Thymus (tissue), 11 donors: ENCODE data around the gene LMO7. TPM values are rescaled to one million over a fixed set of nuclear protein-coding genes. Genes with fewer than 3 reads are reported as not detected.

Experiments used
- DNase-seq, 9 donors: peaks; one replicate each; pipeline ENCODE4 v3.0.0-alpha.2; 2013; ENCODE audit warnings: low spot score in 9 of 9, low read depth in 6 of 9, missing footprints in 1 of 9
- H3K27ac ChIP-seq, 2 donors: one replicate each; pipeline ENCODE4 v1.5.1; 2013; ENCODE audit warnings: control low read depth in 1 of 2, low read depth in 1 of 2, low read length in 1 of 2, mild to moderate bottlenecking in 1 of 2, moderate library complexity in 1 of 2
- H3K27me3 ChIP-seq, 2 donors: one replicate each; pipeline ENCODE4 v1.5.1; 2013; ENCODE audit warnings: low read length in 1 of 2; ENCODE audit not compliant: control insufficient read depth in 2 of 2, insufficient read depth in 1 of 2
- H3K36me3 ChIP-seq, 2 donors: one replicate each; pipeline ENCODE4 v1.5.1; 2013; ENCODE audit warnings: low read length in 1 of 2, mild to moderate bottlenecking in 1 of 2, moderate library complexity in 1 of 2; ENCODE audit not compliant: control insufficient read depth in 2 of 2, insufficient read depth in 2 of 2
- H3K4me1 ChIP-seq, 2 donors: one replicate each; pipeline ENCODE4 v1.5.1; 2013; ENCODE audit warnings: low read length in 2 of 2; ENCODE audit not compliant: control insufficient read depth in 2 of 2, insufficient read depth in 2 of 2
- H3K4me3 ChIP-seq, 2 donors: one replicate each; pipeline ENCODE4 v1.5.1; 2013; ENCODE audit warnings: low read length in 2 of 2, control low read depth in 1 of 2, mild to moderate bottlenecking in 1 of 2
- H3K9me3 ChIP-seq, 2 donors: one replicate each; pipeline ENCODE4 v1.5.1; 2013; ENCODE audit warnings: low read length in 1 of 2, mild to moderate bottlenecking in 1 of 2; ENCODE audit not compliant: control insufficient read depth in 2 of 2, insufficient read depth in 1 of 2
- WGBS: extraction: QIAGEN DNeasy Blood & Tissue Kit; methylation state at CpG from one replicate; pipeline ENCODE4 v1.1.7; 2013; 5-methylcytosine and 5-hydroxymethylcytosine counted together
- polyA plus RNA-seq: library from polyadenylated mRNA; stranded (reverse); fragments of 200-250 nt; gene quantifications from one replicate; pipeline ENCODE4 v1.2.3, GENCODE V29; 2013
- total RNA-seq: library from RNA; stranded (reverse); fragments of 120-200 nt; gene quantifications from one replicate; pipeline ENCODE4 v1.2.4, GENCODE V29; 2013
- donor health status: healthy.

LMO7 gene
- total and polyA plus RNA-seq, 2 donors, result 50.8 to 59.7 TPM

- WGBS, result 90% methylated on average over 1 of the region's 1 CpG
- H3K27me3 ChIP-seq, result no peaks in the 10 kb centered on the region
- peaks cover 2 to 4% of the 10 kb centered on the region in 2 donors for H3K36me3 ChIP-seq
- H3K4me1 ChIP-seq, result peaks cover 40 to 50% of the 10 kb centered on the region in 2 donors
- H3K4me3 ChIP-seq, result no peak overlapping the region
- DNase-seq, result no peak
- H3K27ac ChIP-seq, result peak overlapping the region; percentile 80 to 94
- H3K9me3 ChIP-seq, result peaks cover 0 to 3% of the 10 kb centered on the region in 2 donors
Observed at GRCh38 chr13:75811841-75812240, 175.7 kb downstream of the LMO7 start.

GRCh38 chr13:75812751-75813181 is 176.6 kb downstream of the LMO7 start:
- H3K9me3 ChIP-seq, result peaks cover 0 to 3% of the 10 kb centered on the region in 2 donors
- DNase-seq, result peak in 1 of 9 donors; percentile 28
- H3K4me3 ChIP-seq, result no peak overlapping the region
- 82% methylated on average over 6 of the region's 6 CpGs for WGBS
- H3K36me3 ChIP-seq, result peaks cover 0 to 4% of the 10 kb centered on the region in 2 donors
- peaks cover 40 to 50% of the 10 kb centered on the region in 2 donors for H3K4me1 ChIP-seq
- H3K27me3 ChIP-seq, result no peaks in the 10 kb centered on the region
- peak overlapping the region; percentile 80 to 94 for H3K27ac ChIP-seq

- peak in 6 of 9 donors; percentile 32 to 81 (median 58) for DNase-seq
- Histone ChIP-seq H3K27ac (peak overlapping the region; percentile 80 to 94), H3K36me3 (peaks cover 3% of the 10 kb centered on the region in 2 donors), H3K9me3 (no peaks in the 10 kb centered on the region), H3K27me3 (no peaks in the 10 kb centered on the region), H3K4me1 (peaks cover 40 to 50% of the 10 kb centered on the region in 2 donors), H3K4me3 (peak overlapping the region in 1 of 2 donors; percentile 6)
- WGBS, result 38% methylated on average over 3 of the region's 3 CpGs
Observed at GRCh38 chr13:75813323-75813722, 177.2 kb downstream of the LMO7 start.

GRCh38 chr13:75818179-75818967 is 182.2 kb downstream of the LMO7 start:
- Histone ChIP-seq H3K4me3 (no peak overlapping the region), H3K27me3 (no peaks in the 10 kb centered on the region), H3K4me1 (peaks cover 13 to 24% of the 10 kb centered on the region in 2 donors), H3K36me3 (peaks cover 3 to 11% of the 10 kb centered on the region in 2 donors), H3K27ac (no peak overlapping the region), H3K9me3 (no peaks in the 10 kb centered on the region)
- WGBS, result 97% methylated on average over 9 of the region's 9 CpGs
- no peak for DNase-seq

GRCh38 chr13:75818968-75819225 is 182.8 kb downstream of the LMO7 start:
- H3K36me3 ChIP-seq, result peaks cover 7 to 17% of the 10 kb centered on the region in 2 donors
- H3K9me3 ChIP-seq, result no peaks in the 10 kb centered on the region
- DNase-seq, result no peak
- no peak overlapping the region for H3K4me3 ChIP-seq
- H3K27ac ChIP-seq, result no peak overlapping the region
- H3K4me1 ChIP-seq, result peaks cover 12 to 21% of the 10 kb centered on the region in 2 donors
- no peaks in the 10 kb centered on the region for H3K27me3 ChIP-seq
- 97% methylated on average over 5 of the region's 5 CpGs for WGBS

GRCh38 chr13:75825161-75825560 is 189.0 kb downstream of the LMO7 start:
- DNase-seq, result no peak
- 99% methylated on average over 4 of the region's 4 CpGs for WGBS

GRCh38 chr13:75825594-75825993 is 189.5 kb downstream of the LMO7 start:
- Histone ChIP-seq H3K27ac (peak overlapping the region in 1 of 2 donors; percentile 38), H3K4me1 (peaks cover 3 to 21% of the 10 kb centered on the region in 2 donors), H3K27me3 (no peaks in the 10 kb centered on the region), H3K9me3 (no peaks in the 10 kb centered on the region), H3K4me3 (no peak overlapping the region), H3K36me3 (peaks cover 10 to 28% of the 10 kb centered on the region in 2 donors)
- peak in 1 of 9 donors; percentile 50 for DNase-seq
- 99% methylated on average over 2 of the region's 2 CpGs for WGBS

More at GRCh38 chr13:75825161-75825560, 189.0 kb downstream of the LMO7 start:
- Histone ChIP-seq H3K4me3 (no peak overlapping the region), H3K27ac (peak overlapping the region in 1 of 2 donors; percentile 38), H3K9me3 (no peaks in the 10 kb centered on the region), H3K4me1 (peaks cover 3 to 18% of the 10 kb centered on the region in 2 donors), H3K27me3 (no peaks in the 10 kb centered on the region), H3K36me3 (peaks cover 10 to 28% of the 10 kb centered on the region in 2 donors)

- Histone ChIP-seq H3K36me3 (peaks cover 10 to 27% of the 10 kb centered on the region in 2 donors), H3K27me3 (no peaks in the 10 kb centered on the region), H3K4me3 (no peak overlapping the region), H3K4me1 (peaks cover 3 to 21% of the 10 kb centered on the region in 2 donors), H3K9me3 (peaks cover 0 to under 1% of the 10 kb centered on the region in 2 donors), H3K27ac (no peak overlapping the region)
- 97% methylated on average over 5 of the region's 5 CpGs for WGBS
- no peak for DNase-seq
Observed at GRCh38 chr13:75826391-75826790, 190.3 kb downstream of the LMO7 start.

- no peak overlapping the region for H3K27ac ChIP-seq
- H3K4me3 ChIP-seq, result no peak overlapping the region
- peaks cover 5 to 20% of the 10 kb centered on the region in 2 donors for H3K36me3 ChIP-seq
- peaks cover 3 to 18% of the 10 kb centered on the region in 2 donors for H3K4me1 ChIP-seq
- 96% methylated on average over 1 of the region's 1 CpG for WGBS
- no peaks in the 10 kb centered on the region for H3K27me3 ChIP-seq
- no peak for DNase-seq
- H3K9me3 ChIP-seq, result peaks cover 0 to 1% of the 10 kb centered on the region in 2 donors
Observed at GRCh38 chr13:75829830-75830229, 193.7 kb downstream of the LMO7 start.
